A549 (cell line): ENCODE measurements around the gene BST2. TPM values are rescaled to one million over a fixed set of nuclear protein-coding genes. Genes with fewer than 3 reads are reported as not detected.

Experiments used
- ATAC-seq, 2 experiments: fragments of 200-7000 bp in 1 of 2; fragments of >200 bp in 1 of 2; cut with Nextera tagmentation in 1 of 2; cut with Tn5 transposase in 1 of 2; 3 replicates each; pipeline versions ENCODE4 v1.8.0 to v1.9.1; 2018 to 2020; ENCODE audit warnings: mild to moderate bottlenecking in 1 of 2, moderate library complexity in 1 of 2
- CTCF ChIA-PET: fragments of 300-600 bp; sonication (Branson Sonifier 250); formaldehyde crosslinking; extraction: SDS; loops from one replicate; lab custom pipeline; 2021; ENCODE audit warnings: antibody characterized with exemption, inconsistent platforms; lab: Yijun Ruan, JAX
- POLR2A ChIA-PET: fragments of 350-600 bp; formaldehyde crosslinking; extraction: SDS; loops from one replicate; lab custom pipeline; 2021; ENCODE audit warnings: antibody characterized with exemption, inconsistent platforms; lab: Yijun Ruan, JAX
- DNase-seq, 2 experiments: peaks; one replicate each; pipeline versions ENCODE4 v3.0.0 to v3.0.0-alpha.2; 2011 to 2016; ENCODE audit warnings: low read depth in 1 of 2, low spot score in 1 of 2
- FAIRE-seq: peaks from 2 replicates; lab custom pipeline; 2011; peaks lifted over from hg19 to GRCh38; lab: Jason Lieb, UNC
- H3K27ac ChIP-seq, 2 experiments: fragments of >200 bp; sonication (Bioruptor Twin); formaldehyde crosslinking; 3 replicates each; pipeline ENCODE4 v1.5.1; 2016 to 2017
- H3K4me1 ChIP-seq: fragments of >200 bp; sonication (Bioruptor Twin); formaldehyde crosslinking; 3 replicates; pipeline ENCODE4 v1.6.1; 2016
- H3K4me2 ChIP-seq: fragments of >200 bp; sonication (Bioruptor Twin); formaldehyde crosslinking; 3 replicates; pipeline ENCODE4 v1.6.1; 2016
- H3K4me3 ChIP-seq: fragments of >200 bp; sonication (Bioruptor Twin); formaldehyde crosslinking; 3 replicates; pipeline ENCODE4 v1.5.1; 2016
- H3K9me3 ChIP-seq: fragments of >200 bp; sonication (Bioruptor Twin); formaldehyde crosslinking; 3 replicates; pipeline ENCODE4 v1.6.1; 2016
- CHD2 ChIP-seq: fragments of 150-350 bp; IDR thresholded peaks from 2 replicates; pipeline ENCODE4 v1.6.1; 2014; ENCODE audit warnings: low read length; ENCODE audit not compliant: partially characterized antibody
- CHD4 ChIP-seq: fragments of 200-600 bp; sonication (generic); IDR thresholded peaks from 2 replicates; pipeline ENCODE4 v1.6.1; 2016; ENCODE audit warnings: antibody characterized with exemption, mild to moderate bottlenecking, borderline replicate concordance
- CTCF ChIP-seq: fragments of >200 bp; sonication (Bioruptor Twin); formaldehyde crosslinking; IDR thresholded peaks from 3 replicates; pipeline ENCODE4 v1.5.1; 2016
- EHMT2 ChIP-seq: fragments of 200-600 bp; sonication (generic); IDR thresholded peaks from 2 replicates; pipeline ENCODE4 v1.6.1; 2016; ENCODE audit warnings: antibody characterized with exemption, low read depth, mild to moderate bottlenecking, moderate library complexity
- MAFK ChIP-seq: fragments of 450-650 bp; IDR thresholded peaks from 2 replicates; pipeline ENCODE4 v1.6.1; 2014; ENCODE audit not compliant: partially characterized antibody
- RCOR1 ChIP-seq: fragments of 150-350 bp; IDR thresholded peaks from 2 replicates; pipeline ENCODE4 v1.6.1; 2014; ENCODE audit warnings: antibody characterized with exemption, low read length, low read depth
- SMC3 ChIP-seq: fragments of >200 bp; sonication (Bioruptor Twin); formaldehyde crosslinking; IDR thresholded peaks from 3 replicates; pipeline ENCODE4 v1.6.1; 2018; ENCODE audit warnings: inconsistent platforms
- WGBS: methylation state at CpG from one replicate; pipeline ENCODE4 v1.1.6; 2017; ENCODE audit errors: missing lambda C conversion rate; 5-methylcytosine and 5-hydroxymethylcytosine counted together
- polyA minus RNA-seq: library from RNA; depleted of rRNA, polyadenylated mRNA; stranded (reverse); fragments of >200 nt; gene quantifications from 2 replicates; pipeline ENCODE4 v1.2.3, GENCODE V29; 2011; rRNA and poly(A)+ RNA removed
- polyA plus RNA-seq, 4 experiments: library from polyadenylated mRNA; depleted of rRNA in 3 of 4; stranded (reverse); fragments of >200 nt; fragmentation: RNase III in 1 of 4; extraction: RNeasy Plus Mini Kit Qiagen cat#74134 plus additional on column Dnase treatment in 1 of 4; gene quantifications; 2 replicates in 3 of 4; 3 replicates in 1 of 4; pipeline ENCODE4 v1.2.3, GENCODE V29; 2011 to 2017
- TF ChIP-seq, protein P1 (sequence below): fragments of 200-600 bp; sonication (generic); IDR thresholded peaks from 2 replicates; pipeline ENCODE4 v1.6.1; 2016; ENCODE audit warnings: antibody characterized with exemption, mild to moderate bottlenecking, moderate library complexity
- TF ChIP-seq, protein P2 (sequence below): fragments of >200 bp; sonication (Bioruptor Twin); formaldehyde crosslinking; IDR thresholded peaks from 3 replicates; pipeline ENCODE4 v1.6.1; 2016

The BST2 gene, protein sequence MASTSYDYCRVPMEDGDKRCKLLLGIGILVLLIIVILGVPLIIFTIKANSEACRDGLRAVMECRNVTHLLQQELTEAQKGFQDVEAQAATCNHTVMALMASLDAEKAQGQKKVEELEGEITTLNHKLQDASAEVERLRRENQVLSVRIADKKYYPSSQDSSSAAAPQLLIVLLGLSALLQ
- polyA plus RNA-seq (2011; rRNA removed) (0.24 and 0.26 TPM in 2 replicates), polyA plus RNA-seq (2017; fragmentation: RNase III; extraction: RNeasy Plus Mini Kit Qiagen cat#74134 plus additional on column Dnase treatment) (0.12 to 0.18 TPM in 2 of 3 replicates, not detected in the other), polyA minus RNA-seq (0.21 TPM in 1 of 2 replicates, not detected in the other)
- 0.13 TPM in 2 replicates for polyA plus RNA-seq (2012; cell fraction: cytosol; rRNA removed)
- polyA plus RNA-seq (2012; cell fraction: nucleus; rRNA removed) = 0.10 and 0.13 TPM in 2 replicates

- Histone ChIP-seq H3K4me2 (no peak within 1 kb of the TSS), H3K9me3 (no peaks in the 10 kb centered on the region), H3K27ac (no peak within 1 kb of the TSS), H3K4me1 (no peaks in the 10 kb centered on the region), H3K4me3 (no peak within 1 kb of the TSS)
- ATAC-seq (no peak), DNase-seq (no peak), FAIRE-seq (no peak)
- TF ChIP-seq EHMT2 = no peak
- TF ChIP-seq, protein P1, sequence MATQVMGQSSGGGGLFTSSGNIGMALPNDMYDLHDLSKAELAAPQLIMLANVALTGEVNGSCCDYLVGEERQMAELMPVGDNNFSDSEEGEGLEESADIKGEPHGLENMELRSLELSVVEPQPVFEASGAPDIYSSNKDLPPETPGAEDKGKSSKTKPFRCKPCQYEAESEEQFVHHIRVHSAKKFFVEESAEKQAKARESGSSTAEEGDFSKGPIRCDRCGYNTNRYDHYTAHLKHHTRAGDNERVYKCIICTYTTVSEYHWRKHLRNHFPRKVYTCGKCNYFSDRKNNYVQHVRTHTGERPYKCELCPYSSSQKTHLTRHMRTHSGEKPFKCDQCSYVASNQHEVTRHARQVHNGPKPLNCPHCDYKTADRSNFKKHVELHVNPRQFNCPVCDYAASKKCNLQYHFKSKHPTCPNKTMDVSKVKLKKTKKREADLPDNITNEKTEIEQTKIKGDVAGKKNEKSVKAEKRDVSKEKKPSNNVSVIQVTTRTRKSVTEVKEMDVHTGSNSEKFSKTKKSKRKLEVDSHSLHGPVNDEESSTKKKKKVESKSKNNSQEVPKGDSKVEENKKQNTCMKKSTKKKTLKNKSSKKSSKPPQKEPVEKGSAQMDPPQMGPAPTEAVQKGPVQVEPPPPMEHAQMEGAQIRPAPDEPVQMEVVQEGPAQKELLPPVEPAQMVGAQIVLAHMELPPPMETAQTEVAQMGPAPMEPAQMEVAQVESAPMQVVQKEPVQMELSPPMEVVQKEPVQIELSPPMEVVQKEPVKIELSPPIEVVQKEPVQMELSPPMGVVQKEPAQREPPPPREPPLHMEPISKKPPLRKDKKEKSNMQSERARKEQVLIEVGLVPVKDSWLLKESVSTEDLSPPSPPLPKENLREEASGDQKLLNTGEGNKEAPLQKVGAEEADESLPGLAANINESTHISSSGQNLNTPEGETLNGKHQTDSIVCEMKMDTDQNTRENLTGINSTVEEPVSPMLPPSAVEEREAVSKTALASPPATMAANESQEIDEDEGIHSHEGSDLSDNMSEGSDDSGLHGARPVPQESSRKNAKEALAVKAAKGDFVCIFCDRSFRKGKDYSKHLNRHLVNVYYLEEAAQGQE = no peak
- no peak for TF ChIP-seq MAFK
- no peak for TF ChIP-seq CHD2
- TF ChIP-seq SMC3 = no peak
- TF ChIP-seq CTCF = no peak
- WGBS = 94% methylated on average over 10 of the region's 18 CpGs
- ChIA-PET POLR2A (no interaction called here), CTCF (interaction anchor here (0.8 kb wide), 1 partner anchor 10 kb away, joined by 5 read pairs; no protein-coding TSS in a partner anchor)
These were observed at the start of gene BST2 for GRCh38 chr19:17405250-17406045. TSS of gene BST2 (minus strand) at chr19:17405630. CDS start at chr19:17405575, 55 bp downstream.

GRCh38 chr19:17454576-17455071, 49.2 kb upstream of the BST2 start:
- Histone ChIP-seq H3K27ac (no peak overlapping the region), H3K9me3 (no peaks in the 10 kb centered on the region), H3K4me3 (no peak overlapping the region), H3K4me1 (0 out of 3 replicates have a peak, but pooled peaks cover 6% of the 10 kb centered on the region), H3K4me2 (no peak overlapping the region)
- WGBS = 78% methylated on average over 6 of the region's 13 CpGs
- DNase-seq (no peak), FAIRE-seq (no peak), ATAC-seq (peak in 1 of 2 experiments; percentile 47; a peak in 3 of 6 replicates)
- ChIA-PET POLR2A (no interaction called here), CTCF (interaction anchor here (0.6 to 2.3 kb wide), 7 partner anchors 10 to 789 kb away, joined by 3 to 13 read pairs (median 4); no protein-coding TSS in a partner anchor)
- TF ChIP-seq, protein P1 = no peak

DNA sequence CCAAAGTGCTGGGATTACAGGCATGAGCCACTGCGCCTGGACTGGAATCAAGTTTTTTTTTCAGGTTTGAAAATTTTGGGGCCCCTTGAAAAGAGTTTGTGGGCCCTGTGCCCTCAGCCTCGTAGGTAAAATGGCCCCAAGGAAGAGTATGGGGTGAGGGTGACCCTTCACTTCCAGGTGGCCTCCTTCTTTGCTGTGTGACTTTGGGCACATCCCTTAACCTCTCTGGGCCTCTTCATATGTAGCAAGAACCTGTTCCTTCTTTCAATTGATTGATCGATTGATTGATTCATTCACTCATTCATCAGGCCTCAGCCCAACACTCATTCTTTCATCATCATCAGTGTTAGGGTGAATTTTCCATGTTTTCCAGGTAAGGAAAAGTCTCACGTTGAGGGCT, 46.4 kb upstream of the BST2 start:
- no peak for DNase-seq
- no peak overlapping the region for H3K4me2 ChIP-seq
- H3K27ac ChIP-seq = no peak overlapping the region
- ChIA-PET POLR2A (no interaction called here), CTCF (interaction anchor here (0.8 to 1.3 kb wide), 3 partner anchors 11 to 62 kb away, joined by 3 to 4 read pairs (median 4); no protein-coding TSS in a partner anchor)
- 87% methylated on average over 4 of the region's 4 CpGs for WGBS
- H3K9me3 ChIP-seq = no peaks in the 10 kb centered on the region
- H3K4me1 ChIP-seq = 0 out of 3 replicates have a peak, but pooled peaks cover 6% of the 10 kb centered on the region
- no peak for FAIRE-seq
- TF ChIP-seq RCOR1 = no peak
- TF ChIP-seq, protein P2, sequence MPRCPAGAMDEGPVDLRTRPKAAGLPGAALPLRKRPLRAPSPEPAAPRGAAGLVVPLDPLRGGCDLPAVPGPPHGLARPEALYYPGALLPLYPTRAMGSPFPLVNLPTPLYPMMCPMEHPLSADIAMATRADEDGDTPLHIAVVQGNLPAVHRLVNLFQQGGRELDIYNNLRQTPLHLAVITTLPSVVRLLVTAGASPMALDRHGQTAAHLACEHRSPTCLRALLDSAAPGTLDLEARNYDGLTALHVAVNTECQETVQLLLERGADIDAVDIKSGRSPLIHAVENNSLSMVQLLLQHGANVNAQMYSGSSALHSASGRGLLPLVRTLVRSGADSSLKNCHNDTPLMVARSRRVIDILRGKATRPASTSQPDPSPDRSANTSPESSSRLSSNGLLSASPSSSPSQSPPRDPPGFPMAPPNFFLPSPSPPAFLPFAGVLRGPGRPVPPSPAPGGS = no peak
- TF ChIP-seq CHD4 = no peak
- no peak for ATAC-seq
- no peak overlapping the region for H3K4me3 ChIP-seq
